GM23338 (cell line): Measurements from ENCODE around the gene MLLT6. TPM values are rescaled to one million over a fixed set of nuclear protein-coding genes. Genes with fewer than 3 reads are reported as not detected.

Source experiments
- ATAC-seq: fragments of 200-7000 bp; cut with Tn5 transposase; 3 replicates; pipeline ENCODE4 v1.9.1; 2020
- DNase-seq: peaks from one replicate; pipeline ENCODE4 v3.0.0-alpha.2; 2015; ENCODE audit warnings: low spot score
- H2AFZ ChIP-seq: fragments of 200-600 bp; sonication (generic); 2 replicates; pipeline ENCODE4 v1.8.0; 2016; ENCODE audit warnings: antibody characterized with exemption, mild to moderate bottlenecking, moderate library complexity
- H3F3A ChIP-seq: fragments of 200-600 bp; sonication (generic); replicated peaks from 2 replicates; pipeline ENCODE4 v1.8.0; 2017; ENCODE audit warnings: antibody characterized with exemption, mixed run types, low read depth
- H3K27ac ChIP-seq: fragments of 200-600 bp; sonication (generic); 2 replicates; pipeline ENCODE4 v1.6.1; 2016; ENCODE audit warnings: low read depth
- H3K27me3 ChIP-seq: fragments of 200-600 bp; sonication (generic); 2 replicates; pipeline ENCODE4 v1.8.0; 2016; ENCODE audit warnings: mild to moderate bottlenecking, mixed run types, moderate library complexity; ENCODE audit not compliant: insufficient read depth
- H3K36me3 ChIP-seq: fragments of 200-600 bp; sonication (generic); 2 replicates; pipeline ENCODE4 v1.8.0; 2016; ENCODE audit warnings: mild to moderate bottlenecking; ENCODE audit not compliant: insufficient read depth
- H3K4me1 ChIP-seq: fragments of 200-600 bp; sonication (generic); 2 replicates; pipeline ENCODE4 v1.8.0; 2016; ENCODE audit warnings: mild to moderate bottlenecking, moderate library complexity; ENCODE audit not compliant: insufficient read depth
- H3K4me2 ChIP-seq: fragments of 200-600 bp; sonication (generic); 2 replicates; pipeline ENCODE4 v1.7.1; 2017; ENCODE audit warnings: mixed run types
- H3K4me3 ChIP-seq: fragments of 200-600 bp; sonication (generic); 2 replicates; pipeline ENCODE4 v1.6.1; 2016; ENCODE audit warnings: mixed run types
- H3K79me2 ChIP-seq: fragments of 200-600 bp; sonication (generic); replicated peaks from 2 replicates; pipeline ENCODE4 v1.8.0; 2017; ENCODE audit warnings: mild to moderate bottlenecking; ENCODE audit not compliant: insufficient read depth
- H3K9me2 ChIP-seq: fragments of 200-600 bp; sonication (generic); 2 replicates; pipeline ENCODE4 v1.8.0; 2017; ENCODE audit not compliant: insufficient read depth
- H4K20me1 ChIP-seq: fragments of 200-600 bp; sonication (generic); replicated peaks from 2 replicates; pipeline ENCODE4 v1.8.0; 2017; ENCODE audit warnings: mild to moderate bottlenecking; ENCODE audit not compliant: insufficient read depth
- H3K27ac Mint-ChIP-seq: 2 replicates; pipeline ENCODE4 v1.8.0; 2020; ENCODE audit warnings: inconsistent platforms, mild to moderate bottlenecking, moderate library complexity, mixed read lengths
- H3K27me3 Mint-ChIP-seq: 3 replicates; pipeline ENCODE4 v1.8.0; 2022; ENCODE audit warnings: low read depth, mild to moderate bottlenecking, moderate library complexity, mixed read lengths, inconsistent platforms; ENCODE audit not compliant: insufficient read depth, poor library complexity
- H3K36me3 Mint-ChIP-seq: 3 replicates; pipeline ENCODE4 v1.8.0; 2021; ENCODE audit warnings: low read depth, mild to moderate bottlenecking, inconsistent platforms, moderate library complexity, mixed read lengths
- H3K4me1 Mint-ChIP-seq: 3 replicates; pipeline ENCODE4 v1.8.0; 2020; ENCODE audit warnings: mild to moderate bottlenecking, inconsistent platforms, mixed read lengths
- H3K4me3 Mint-ChIP-seq: 3 replicates; pipeline ENCODE4 v1.8.0; 2021; ENCODE audit warnings: moderate library complexity, mild to moderate bottlenecking, inconsistent platforms, mixed read lengths
- H3K9me3 Mint-ChIP-seq: 3 replicates; pipeline ENCODE4 v1.8.0; 2020; ENCODE audit warnings: moderate library complexity, mild to moderate bottlenecking, inconsistent platforms, mixed read lengths
- EZH2phosphoT487 ChIP-seq: fragments of 200-600 bp; sonication (generic); IDR thresholded peaks from one replicate; pipeline ENCODE4 v1.8.1; 2018; ENCODE audit warnings: antibody characterized with exemption; ENCODE audit not compliant: unreplicated experiment
- JUNB ChIP-seq: IDR thresholded peaks from one replicate; pipeline ENCODE4 v1.6.1; 2016; ENCODE audit warnings: antibody characterized with exemption; ENCODE audit not compliant: unreplicated experiment
- STAT1 ChIP-seq: IDR thresholded peaks from one replicate; pipeline ENCODE4 v1.6.1; 2016; ENCODE audit warnings: antibody characterized with exemption; ENCODE audit not compliant: unreplicated experiment
- ZNF114 ChIP-seq: fragments of 250-450 bp; sonication (Bioruptor Pico); IDR thresholded peaks from 2 replicates; pipeline ENCODE4 v1.5.0; 2020; ENCODE audit warnings: mild to moderate bottlenecking, moderate library complexity
- ZNF331 ChIP-seq: fragments of 250-450 bp; sonication (Bioruptor Pico); IDR thresholded peaks from 2 replicates; pipeline ENCODE4 v1.5.0; 2020; ENCODE audit warnings: low read depth, mild to moderate bottlenecking, moderate library complexity
- polyA plus RNA-seq: library from polyadenylated mRNA; unstranded; fragments of >200 nt; fragmentation: Nextera tagmentation; extraction: Ambion mirVana; gene quantifications from 2 replicates; pipeline ENCODE4 v1.2.1, GENCODE V29; 2016
- total RNA-seq: library from RNA; depleted of rRNA; stranded (reverse); fragments of >200 nt; shearing (Covaris generic); gene quantifications from 2 replicates; pipeline ENCODE4 v1.2.3, GENCODE V29; 2014
- TF ChIP-seq, protein P1 (sequence below): IDR thresholded peaks from one replicate; pipeline ENCODE4 v1.6.1; 2018; ENCODE audit warnings: antibody characterized with exemption; ENCODE audit not compliant: unreplicated experiment

Gene MLLT6
- total and polyA plus RNA-seq, 2 experiments from 2014 or later: 2.6 to 2.8 TPM

DNA sequence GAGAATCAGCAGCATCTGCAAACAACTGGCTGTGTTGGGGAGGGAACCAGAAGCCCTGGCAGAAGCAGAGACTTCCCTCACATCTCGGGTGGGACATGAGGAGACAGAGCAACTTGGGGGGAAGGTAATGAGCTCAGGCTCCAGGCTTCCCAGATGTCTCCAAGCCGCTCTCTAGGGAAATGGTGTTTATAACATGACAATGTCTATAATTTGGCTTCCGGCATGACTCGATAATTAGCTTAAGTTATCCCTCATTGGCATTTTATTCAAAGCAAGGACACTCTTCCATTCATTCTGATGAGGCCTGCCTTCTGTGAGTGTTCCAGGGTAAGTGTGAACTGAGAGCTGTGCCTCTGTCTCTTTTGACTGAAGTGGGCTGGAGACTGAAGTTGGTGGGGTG is 14.7 kb upstream of the MLLT6 start (continued):
- TF ChIP-seq, protein P1, sequence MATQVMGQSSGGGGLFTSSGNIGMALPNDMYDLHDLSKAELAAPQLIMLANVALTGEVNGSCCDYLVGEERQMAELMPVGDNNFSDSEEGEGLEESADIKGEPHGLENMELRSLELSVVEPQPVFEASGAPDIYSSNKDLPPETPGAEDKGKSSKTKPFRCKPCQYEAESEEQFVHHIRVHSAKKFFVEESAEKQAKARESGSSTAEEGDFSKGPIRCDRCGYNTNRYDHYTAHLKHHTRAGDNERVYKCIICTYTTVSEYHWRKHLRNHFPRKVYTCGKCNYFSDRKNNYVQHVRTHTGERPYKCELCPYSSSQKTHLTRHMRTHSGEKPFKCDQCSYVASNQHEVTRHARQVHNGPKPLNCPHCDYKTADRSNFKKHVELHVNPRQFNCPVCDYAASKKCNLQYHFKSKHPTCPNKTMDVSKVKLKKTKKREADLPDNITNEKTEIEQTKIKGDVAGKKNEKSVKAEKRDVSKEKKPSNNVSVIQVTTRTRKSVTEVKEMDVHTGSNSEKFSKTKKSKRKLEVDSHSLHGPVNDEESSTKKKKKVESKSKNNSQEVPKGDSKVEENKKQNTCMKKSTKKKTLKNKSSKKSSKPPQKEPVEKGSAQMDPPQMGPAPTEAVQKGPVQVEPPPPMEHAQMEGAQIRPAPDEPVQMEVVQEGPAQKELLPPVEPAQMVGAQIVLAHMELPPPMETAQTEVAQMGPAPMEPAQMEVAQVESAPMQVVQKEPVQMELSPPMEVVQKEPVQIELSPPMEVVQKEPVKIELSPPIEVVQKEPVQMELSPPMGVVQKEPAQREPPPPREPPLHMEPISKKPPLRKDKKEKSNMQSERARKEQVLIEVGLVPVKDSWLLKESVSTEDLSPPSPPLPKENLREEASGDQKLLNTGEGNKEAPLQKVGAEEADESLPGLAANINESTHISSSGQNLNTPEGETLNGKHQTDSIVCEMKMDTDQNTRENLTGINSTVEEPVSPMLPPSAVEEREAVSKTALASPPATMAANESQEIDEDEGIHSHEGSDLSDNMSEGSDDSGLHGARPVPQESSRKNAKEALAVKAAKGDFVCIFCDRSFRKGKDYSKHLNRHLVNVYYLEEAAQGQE: no peak
- TF ChIP-seq STAT1: no peak

DNA sequence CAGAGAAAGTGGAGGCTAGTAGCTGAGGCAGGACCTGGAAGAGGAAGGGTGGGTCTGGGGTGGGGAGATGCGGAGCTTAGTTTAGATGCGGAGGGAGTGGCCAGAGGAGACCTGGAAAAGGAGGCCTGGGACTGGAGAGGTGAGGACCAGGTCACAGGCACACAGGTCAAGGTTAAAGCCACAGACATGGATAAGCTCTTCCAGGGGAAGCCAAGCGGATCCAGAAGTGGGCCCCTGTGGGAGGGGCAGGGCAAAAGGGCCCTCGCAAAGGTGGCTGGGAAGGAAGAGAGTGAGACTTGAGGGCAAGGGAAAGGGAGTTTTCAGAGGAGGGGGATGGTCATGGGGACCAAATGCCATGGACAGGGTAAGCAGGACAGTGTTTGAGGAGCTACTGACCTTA is 13.9 kb upstream of the MLLT6 start:
- Histone ChIP-seq H3K79me2 (no peaks in the 10 kb centered on the region), H2AFZ (no peak overlapping the region), H3K4me2 (no peak overlapping the region), H3K9me2 (no peaks in the 10 kb centered on the region), H3K4me3 (no peak overlapping the region), H3K27me3 (no peaks in the 10 kb centered on the region), H3K36me3 (no peaks in the 10 kb centered on the region), H3F3A (no peaks in the 10 kb centered on the region), H3K4me1 (no peaks in the 10 kb centered on the region), H4K20me1 (no peaks in the 10 kb centered on the region), H3K27ac (no peak overlapping the region)
- H3K4me3 Mint-ChIP-seq: no peak overlapping the region; the same call in 2 of the 3 replicates
- H3K4me1 Mint-ChIP-seq: peaks cover 13% of the 10 kb centered on the region
- H3K9me3 Mint-ChIP-seq: no peaks in the 10 kb centered on the region
- H3K27me3 Mint-ChIP-seq: peaks cover 15% of the 10 kb centered on the region
- no peaks in the 10 kb centered on the region; the same call in 2 of the 3 replicates for H3K36me3 Mint-ChIP-seq
- DNase-seq (no peak), ATAC-seq (no peak)
- no peak overlapping the region for H3K27ac Mint-ChIP-seq
- TF ChIP-seq ZNF331 (CRISPR knock-in tag) (no peak), EZH2phosphoT487 (no peak), ZNF114 (CRISPR knock-in tag) (no peak), JUNB (no peak)
- TF ChIP-seq, protein P1: no peak
